Measurements from ENCODE around the gene ARMH4. TPM values are rescaled to one million over a fixed set of nuclear protein-coding genes. Genes with fewer than 3 reads are reported as not detected.

Gene ARMH4
- total and polyA plus RNA-seq, 2 donors (not counting 1 experiment from before 2014, with no cell fraction given): not detected

- Histone ChIP-seq H3K9ac (ENCODE audit: low read length) (no peak overlapping the region), H4K20me1 (ENCODE audit: control insufficient read depth, insufficient read depth, low read length, poor library complexity, severe bottlenecking) (no peaks in the 10 kb centered on the region), H3K36me3 (replicated peaks in 1 of 2; ENCODE audit: control extremely low read depth in 1 of 2, control insufficient read depth in 1 of 2, extremely low read depth in 1 of 2, insufficient read depth in 2 of 2, low read length in 1 of 2) (no peaks in the 10 kb centered on the region), H3K4me2 (replicated peaks; ENCODE audit: low read depth, low read length, poor library complexity, severe bottlenecking) (no peak overlapping the region), H3K27me3 (replicated peaks in 1 of 4; ENCODE audit: control extremely low read depth in 1 of 4, control insufficient read depth in 3 of 4, insufficient read depth in 4 of 4, low read length in 3 of 4) (peaks cover 0 to 16% (median 3%) of the 10 kb centered on the region in 4 experiments), H3K27ac (ENCODE audit: low read length in 2 of 2) (no peak overlapping the region), H3K4me1 (ENCODE audit: control insufficient read depth in 2 of 2, insufficient read depth in 2 of 2, low read length in 2 of 2) (no peaks in the 10 kb centered on the region), H3K9me3 (ENCODE audit: control extremely low read depth in 1 of 3, control insufficient read depth in 2 of 3, insufficient read depth in 1 of 3, low read length in 2 of 3) (no peaks in the 10 kb centered on the region), H2AFZ (ENCODE audit: insufficient read depth, low read depth, low read length, poor library complexity, severe bottlenecking) (no peak overlapping the region), H3K79me2 (ENCODE audit: control insufficient read depth, insufficient read depth, low read length) (no peaks in the 10 kb centered on the region), H3K4me3 (ENCODE audit: control extremely low read depth in 1 of 5, extremely low read depth in 1 of 5, insufficient read depth in 1 of 5, low read depth in 2 of 5, low read length in 4 of 5) (no peak overlapping the region)
- CTCF ChIA-PET: no interaction called here
- peaks cover 24% of the 10 kb centered on the region for H3K27me3 Mint-ChIP-seq
- H3K9me3 Mint-ChIP-seq (ENCODE audit: insufficient read depth): no peaks in the 10 kb centered on the region
- H3K27ac Mint-ChIP-seq: no peak overlapping the region
- intact Hi-C loops (cut with micrococcal nuclease): no loop called here
- no CpG with 5 or more reads among the region's 4 CpGs for WGBS (ENCODE audit: insufficient coverage)
- H3K4me1 Mint-ChIP-seq: no peaks in the 10 kb centered on the region
- no peak overlapping the region for H3K4me3 Mint-ChIP-seq
- DNase-seq: no peak
- POLR2A ChIA-PET: no interaction called here
- TF ChIP-seq, protein P1, sequence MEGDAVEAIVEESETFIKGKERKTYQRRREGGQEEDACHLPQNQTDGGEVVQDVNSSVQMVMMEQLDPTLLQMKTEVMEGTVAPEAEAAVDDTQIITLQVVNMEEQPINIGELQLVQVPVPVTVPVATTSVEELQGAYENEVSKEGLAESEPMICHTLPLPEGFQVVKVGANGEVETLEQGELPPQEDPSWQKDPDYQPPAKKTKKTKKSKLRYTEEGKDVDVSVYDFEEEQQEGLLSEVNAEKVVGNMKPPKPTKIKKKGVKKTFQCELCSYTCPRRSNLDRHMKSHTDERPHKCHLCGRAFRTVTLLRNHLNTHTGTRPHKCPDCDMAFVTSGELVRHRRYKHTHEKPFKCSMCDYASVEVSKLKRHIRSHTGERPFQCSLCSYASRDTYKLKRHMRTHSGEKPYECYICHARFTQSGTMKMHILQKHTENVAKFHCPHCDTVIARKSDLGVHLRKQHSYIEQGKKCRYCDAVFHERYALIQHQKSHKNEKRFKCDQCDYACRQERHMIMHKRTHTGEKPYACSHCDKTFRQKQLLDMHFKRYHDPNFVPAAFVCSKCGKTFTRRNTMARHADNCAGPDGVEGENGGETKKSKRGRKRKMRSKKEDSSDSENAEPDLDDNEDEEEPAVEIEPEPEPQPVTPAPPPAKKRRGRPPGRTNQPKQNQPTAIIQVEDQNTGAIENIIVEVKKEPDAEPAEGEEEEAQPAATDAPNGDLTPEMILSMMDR (IDR thresholded peaks at IDR 0.05): no peak
- no peak for TF ChIP-seq EZH2 (IDR thresholded peaks at IDR 0.05; ENCODE audit: borderline replicate concordance, insufficient read depth, low read depth, low read length, poor library complexity, severe bottlenecking)
- ATAC-seq (ENCODE audit: low read depth): no peak
These were observed 66.1 kb downstream of the ARMH4 start for GRCh38 chr14:58085877-58086276.

GRCh38 chr14:58082491-58083098, 69.4 kb downstream of the ARMH4 start:
- TF ChIP-seq, protein P1 (IDR thresholded peaks at IDR 0.05): no peak
- TF ChIP-seq EZH2 (IDR thresholded peaks at IDR 0.05; ENCODE audit: borderline replicate concordance, insufficient read depth, low read depth, low read length, poor library complexity, severe bottlenecking): no peak
- H3K27ac ChIP-seq (ENCODE audit: low read length in 2 of 2): no peak overlapping the region
- H3K4me2 ChIP-seq (replicated peaks; ENCODE audit: low read depth, low read length, poor library complexity, severe bottlenecking): no peak overlapping the region
- no peaks in the 10 kb centered on the region for H3K4me1 Mint-ChIP-seq
- intact Hi-C loops (cut with micrococcal nuclease): no loop called here
- DNase-seq (no peak), ATAC-seq (ENCODE audit: low read depth) (no peak)
- 9% methylated on average over 1 of the region's 1 CpG for WGBS (ENCODE audit: insufficient coverage)
- ChIA-PET POLR2A (no interaction called here), CTCF (interaction anchor here (1.2 kb wide), 1 partner anchor 24 kb away, joined by 3 read pairs; no protein-coding TSS in a partner anchor)
- H3K4me1 ChIP-seq (ENCODE audit: control insufficient read depth in 2 of 2, insufficient read depth in 2 of 2, low read length in 2 of 2): no peaks in the 10 kb centered on the region
- H3K79me2 ChIP-seq (ENCODE audit: control insufficient read depth, insufficient read depth, low read length): no peaks in the 10 kb centered on the region
- no peak overlapping the region for H3K4me3 Mint-ChIP-seq
- peaks cover 19% of the 10 kb centered on the region for H3K27me3 Mint-ChIP-seq
- H2AFZ ChIP-seq (ENCODE audit: insufficient read depth, low read depth, low read length, poor library complexity, severe bottlenecking): no peak overlapping the region
- H3K36me3 ChIP-seq (replicated peaks in 1 of 2; ENCODE audit: control extremely low read depth in 1 of 2, control insufficient read depth in 1 of 2, extremely low read depth in 1 of 2, insufficient read depth in 2 of 2, low read length in 1 of 2): no peaks in the 10 kb centered on the region
- H3K9me3 ChIP-seq (ENCODE audit: control extremely low read depth in 1 of 3, control insufficient read depth in 2 of 3, insufficient read depth in 1 of 3, low read length in 2 of 3): no peaks in the 10 kb centered on the region
- H3K27ac Mint-ChIP-seq: no peak overlapping the region
- H3K9ac ChIP-seq (ENCODE audit: low read length): no peak overlapping the region
- no peak overlapping the region for H3K4me3 ChIP-seq (ENCODE audit: control extremely low read depth in 1 of 5, extremely low read depth in 1 of 5, insufficient read depth in 1 of 5, low read depth in 2 of 5, low read length in 4 of 5)
- H3K9me3 Mint-ChIP-seq (ENCODE audit: insufficient read depth): no peaks in the 10 kb centered on the region
- no peaks in the 10 kb centered on the region for H4K20me1 ChIP-seq (ENCODE audit: control insufficient read depth, insufficient read depth, low read length, poor library complexity, severe bottlenecking)
- H3K27me3 ChIP-seq (replicated peaks in 1 of 4; ENCODE audit: control extremely low read depth in 1 of 4, control insufficient read depth in 3 of 4, insufficient read depth in 4 of 4, low read length in 3 of 4): peaks cover 0 to 14% (median 3%) of the 10 kb centered on the region in 4 experiments

Measured in B cell (primary cell).